DOHH2 (cell line): ENCODE data around the gene CCDC28B.
A peak's percentile ranks its signal among the peaks of the same experiment; 100 is the strongest.

Experiments used
- H3F3A ChIP-seq: fragments of 200-600 bp; sonication (generic), shearing (Covaris generic); 2 replicates; pipeline ENCODE4 v1.6.0; 2016; ENCODE audit warnings: antibody characterized with exemption, mild to moderate bottlenecking; ENCODE audit not compliant: control insufficient read depth, insufficient read depth
- H3K27ac ChIP-seq: fragments of 200-600 bp; sonication (generic); 2 replicates; pipeline ENCODE4 v1.5.1; 2014; ENCODE audit warnings: low read depth, mild to moderate bottlenecking, low read length, moderate library complexity
- H3K27me3 ChIP-seq: fragments of 200-600 bp; sonication (generic); 2 replicates; pipeline ENCODE4 v1.6.1; 2014; ENCODE audit warnings: mild to moderate bottlenecking, low read length, mixed read lengths; ENCODE audit not compliant: control insufficient read depth
- H3K36me3 ChIP-seq: fragments of 200-600 bp; sonication (generic); 2 replicates; pipeline ENCODE4 v1.6.1; 2014; ENCODE audit warnings: mild to moderate bottlenecking, low read length, moderate library complexity, mixed read lengths; ENCODE audit not compliant: control insufficient read depth
- H3K4me1 ChIP-seq: fragments of 200-600 bp; sonication (generic); 2 replicates; pipeline ENCODE4 v1.6.1; 2014; ENCODE audit warnings: mild to moderate bottlenecking, low read length, mixed read lengths; ENCODE audit not compliant: control insufficient read depth
- H3K4me2 ChIP-seq: fragments of 200-600 bp; sonication (generic); 2 replicates; pipeline ENCODE4 v1.6.0; 2014; ENCODE audit warnings: mild to moderate bottlenecking, low read length, moderate library complexity
- H3K4me3 ChIP-seq: fragments of 200-600 bp; sonication (generic); 2 replicates; pipeline ENCODE4 v1.5.1; 2014; ENCODE audit warnings: mild to moderate bottlenecking, low read length, mixed read lengths
- H3K79me2 ChIP-seq: fragments of 200-600 bp; sonication (generic); 2 replicates; pipeline ENCODE4 v1.6.1; 2014; ENCODE audit warnings: mild to moderate bottlenecking, low read length, mixed read lengths; ENCODE audit not compliant: control insufficient read depth
- H3K9me2 ChIP-seq: fragments of 200-600 bp; sonication (generic); replicated peaks from 2 replicates; pipeline ENCODE4 v1.6.1; 2014; ENCODE audit warnings: mild to moderate bottlenecking, low read length, mixed read lengths; ENCODE audit not compliant: control insufficient read depth
- H3K9me3 ChIP-seq: fragments of 200-600 bp; sonication (generic); 2 replicates; pipeline ENCODE4 v1.6.1; 2014; ENCODE audit warnings: antibody characterized with exemption, low read length, mixed read lengths; ENCODE audit not compliant: control insufficient read depth, insufficient read depth
- H4K20me1 ChIP-seq: fragments of 200-600 bp; sonication (generic); 2 replicates; pipeline ENCODE4 v1.6.0; 2014; ENCODE audit warnings: low read depth, mild to moderate bottlenecking, antibody characterized with exemption, low read length, moderate library complexity; ENCODE audit not compliant: control insufficient read depth, insufficient read depth
- EZH2phosphoT487 ChIP-seq: fragments of 200-600 bp; sonication (generic); IDR thresholded peaks from 2 replicates; pipeline ENCODE4 v1.6.1; 2017; ENCODE audit warnings: borderline replicate concordance, mild to moderate bottlenecking, antibody characterized with exemption, low read length, moderate library complexity, mixed read lengths
- TF ChIP-seq, protein P1 (sequence below): fragments of 200-600 bp; sonication (generic); IDR thresholded peaks from one replicate; pipeline ENCODE4 v1.5.1; 2014; ENCODE audit warnings: antibody characterized with exemption, mild to moderate bottlenecking, low read depth, low read length; ENCODE audit not compliant: poor library complexity, severe bottlenecking

CCDC28B gene

DNA sequence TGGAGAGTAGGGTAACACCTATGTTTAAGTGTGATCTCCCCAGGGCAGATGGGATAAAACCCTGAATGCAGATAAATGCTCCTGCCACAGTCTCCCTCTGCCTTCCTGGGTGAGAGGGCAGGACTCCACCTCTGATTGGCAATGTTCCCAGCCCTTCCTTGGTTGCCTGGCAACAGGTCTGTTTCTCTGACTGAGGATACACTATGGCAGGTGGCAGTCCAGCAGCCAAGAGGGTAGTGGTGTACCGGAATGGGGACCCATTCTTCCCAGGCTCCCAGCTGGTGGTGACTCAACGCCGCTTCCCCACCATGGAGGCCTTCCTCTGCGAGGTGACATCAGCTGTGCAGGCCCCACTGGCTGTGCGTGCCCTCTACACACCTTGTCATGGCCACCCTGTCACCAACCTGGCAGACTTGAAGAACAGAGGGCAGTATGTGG lies 8.5 kb downstream of the CCDC28B start, which contains the start of gene DCDC2B:
Gene DCDC2B, plus strand, starts transcription at position 199 of the 438 bp plus-strand sequence. Its CDS starts 5 bp downstream, at position 204.
- TF ChIP-seq, protein P1, sequence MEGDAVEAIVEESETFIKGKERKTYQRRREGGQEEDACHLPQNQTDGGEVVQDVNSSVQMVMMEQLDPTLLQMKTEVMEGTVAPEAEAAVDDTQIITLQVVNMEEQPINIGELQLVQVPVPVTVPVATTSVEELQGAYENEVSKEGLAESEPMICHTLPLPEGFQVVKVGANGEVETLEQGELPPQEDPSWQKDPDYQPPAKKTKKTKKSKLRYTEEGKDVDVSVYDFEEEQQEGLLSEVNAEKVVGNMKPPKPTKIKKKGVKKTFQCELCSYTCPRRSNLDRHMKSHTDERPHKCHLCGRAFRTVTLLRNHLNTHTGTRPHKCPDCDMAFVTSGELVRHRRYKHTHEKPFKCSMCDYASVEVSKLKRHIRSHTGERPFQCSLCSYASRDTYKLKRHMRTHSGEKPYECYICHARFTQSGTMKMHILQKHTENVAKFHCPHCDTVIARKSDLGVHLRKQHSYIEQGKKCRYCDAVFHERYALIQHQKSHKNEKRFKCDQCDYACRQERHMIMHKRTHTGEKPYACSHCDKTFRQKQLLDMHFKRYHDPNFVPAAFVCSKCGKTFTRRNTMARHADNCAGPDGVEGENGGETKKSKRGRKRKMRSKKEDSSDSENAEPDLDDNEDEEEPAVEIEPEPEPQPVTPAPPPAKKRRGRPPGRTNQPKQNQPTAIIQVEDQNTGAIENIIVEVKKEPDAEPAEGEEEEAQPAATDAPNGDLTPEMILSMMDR: no peak
- no peak for TF ChIP-seq EZH2phosphoT487
- 0 out of 2 replicates have a peak within 1 kb of the TSS, but pooled peaks have one; percentile 14 for H3K4me2 ChIP-seq
- H3K4me1 ChIP-seq: peaks cover 19% of the 10 kb centered on the region
- no peak within 1 kb of the TSS for H3K27ac ChIP-seq
- no peaks in the 10 kb centered on the region for H4K20me1 ChIP-seq
- H3F3A ChIP-seq: 0 out of 2 replicates have a peak, but pooled peaks cover 4% of the 10 kb centered on the region
- H3K27me3 ChIP-seq: no peaks in the 10 kb centered on the region
- H3K9me2 ChIP-seq: no peaks in the 10 kb centered on the region
- peaks cover 10% of the 10 kb centered on the region for H3K79me2 ChIP-seq
- H3K4me3 ChIP-seq: no peak within 1 kb of the TSS
- H3K9me3 ChIP-seq: no peaks in the 10 kb centered on the region
- peaks cover 13% of the 10 kb centered on the region for H3K36me3 ChIP-seq

DNA sequence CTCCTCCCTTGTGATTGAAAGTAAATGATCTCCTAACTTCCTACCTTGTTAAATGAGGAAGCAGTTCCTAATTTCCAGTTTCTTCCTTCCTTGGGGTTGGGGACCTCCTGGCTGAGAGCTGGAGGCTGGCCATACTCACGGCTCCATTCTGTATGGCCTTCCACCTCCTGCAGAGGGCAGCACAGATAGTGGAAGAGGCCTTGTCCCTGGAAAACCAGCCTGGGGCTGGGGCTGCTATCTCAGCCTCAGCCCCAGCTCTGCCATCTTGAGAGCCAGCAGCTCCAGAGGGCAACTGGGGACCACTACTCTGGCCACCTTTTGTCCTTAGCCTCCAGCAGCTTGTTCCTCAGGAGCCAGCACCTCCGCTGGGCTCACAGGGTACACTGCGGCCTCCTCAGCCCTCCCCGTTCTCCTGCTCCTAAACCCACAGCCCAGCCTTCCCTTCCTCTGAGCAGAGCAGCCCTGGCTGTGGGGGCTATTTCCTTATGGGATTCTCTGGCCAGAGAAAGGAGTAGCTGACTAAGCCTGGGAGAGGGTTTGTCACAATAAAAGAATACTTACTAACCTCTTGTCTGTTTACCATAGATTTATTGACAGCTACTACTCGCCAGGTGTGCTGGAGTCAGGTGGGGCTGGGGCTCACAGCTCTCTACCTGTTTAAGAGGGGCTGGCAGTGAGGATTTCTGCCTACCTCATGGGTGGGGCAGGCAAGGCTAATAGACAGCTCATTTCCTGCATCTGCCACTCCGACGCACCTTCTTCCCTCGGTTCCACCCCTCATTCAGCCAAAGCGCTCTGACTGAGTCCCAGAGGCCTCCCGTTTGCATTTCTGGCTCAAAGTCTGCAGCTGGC lies 15.5 kb downstream of the CCDC28B start:
- no peak for TF ChIP-seq EZH2phosphoT487
- TF ChIP-seq, protein P1: peak; percentile 89

DNA sequence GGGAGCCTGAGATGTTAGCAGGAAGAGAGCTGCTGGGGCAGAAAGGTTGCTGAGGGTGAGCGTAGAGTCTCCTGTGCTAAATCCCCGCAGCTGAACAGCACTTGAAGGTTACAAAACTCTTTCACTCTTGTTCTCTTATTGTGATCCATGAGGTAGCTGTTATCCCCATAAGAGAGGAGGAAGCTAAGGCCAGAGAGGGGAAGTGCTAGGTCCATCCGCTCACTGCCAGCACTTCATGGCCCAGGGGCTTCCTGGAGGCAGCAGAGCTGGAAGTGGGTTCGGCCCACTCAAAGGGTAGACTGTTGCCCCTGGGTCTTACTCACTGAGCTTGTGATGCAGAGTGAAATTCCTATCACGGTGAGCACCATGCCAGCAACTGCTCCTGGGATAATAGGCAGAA lies 16.2 kb downstream of the CCDC28B start:
- TF ChIP-seq, protein P1: no peak
- H3K4me1 ChIP-seq: peaks cover 22% of the 10 kb centered on the region
- no peak overlapping the region for H3K4me3 ChIP-seq
- no peaks in the 10 kb centered on the region for H4K20me1 ChIP-seq
- no peak overlapping the region for H3K4me2 ChIP-seq
- H3F3A ChIP-seq: 0 out of 2 replicates have a peak, but pooled peaks cover 2% of the 10 kb centered on the region
- H3K79me2 ChIP-seq: peaks cover 9% of the 10 kb centered on the region
- H3K36me3 ChIP-seq: peaks cover 16% of the 10 kb centered on the region; the same call in 1 of the 2 replicates
- H3K27me3 ChIP-seq: no peaks in the 10 kb centered on the region
- H3K9me2 ChIP-seq: no peaks in the 10 kb centered on the region
- H3K9me3 ChIP-seq: no peaks in the 10 kb centered on the region
- no peak overlapping the region for H3K27ac ChIP-seq

More for the DNA sequence above, 15.5 kb downstream of the CCDC28B start:
- Histone ChIP-seq H3K9me3 (no peaks in the 10 kb centered on the region), H3K79me2 (peaks cover 2% of the 10 kb centered on the region; the same call in 1 of the 2 replicates), H3K36me3 (peaks cover 16% of the 10 kb centered on the region; the same call in 1 of the 2 replicates), H3F3A (0 out of 2 replicates have a peak, but pooled peaks cover 2% of the 10 kb centered on the region), H3K4me3 (no peak overlapping the region), H3K9me2 (no peaks in the 10 kb centered on the region), H3K4me2 (no peak overlapping the region), H4K20me1 (no peaks in the 10 kb centered on the region), H3K27ac (no peak overlapping the region), H3K27me3 (no peaks in the 10 kb centered on the region), H3K4me1 (peaks cover 15% of the 10 kb centered on the region)
